H9 (cell line): ENCODE results near the gene NFS1. TPM values are rescaled to one million over a fixed set of nuclear protein-coding genes. Genes with fewer than 3 reads are reported as not detected.
A peak's percentile ranks its signal among the peaks of the same experiment; 100 is the strongest.

Source experiments
- DNase-seq: peaks from one replicate; pipeline ENCODE4 v3.0.0-alpha.2; 2017
- H2AFZ ChIP-seq: one replicate; pipeline ENCODE4 v1.6.1; 2013; ENCODE audit warnings: mild to moderate bottlenecking, low read length, control low read depth, moderate library complexity
- H2AK5ac ChIP-seq: 2 replicates; pipeline ENCODE4 v1.6.1; 2013; ENCODE audit warnings: low read length, control low read depth, mixed read lengths; ENCODE audit not compliant: insufficient read length
- H2BK120ac ChIP-seq: one replicate; pipeline ENCODE4 v1.6.1; 2013; ENCODE audit warnings: low read depth, mild to moderate bottlenecking, low read length, control low read depth, inconsistent platforms; ENCODE audit not compliant: poor library complexity, severe bottlenecking
- H2BK12ac ChIP-seq: 2 replicates; pipeline ENCODE4 v1.6.1; 2013; ENCODE audit warnings: low read length, control low read depth, mixed read lengths, low read depth; ENCODE audit not compliant: insufficient read length
- H2BK15ac ChIP-seq: 2 replicates; pipeline ENCODE4 v1.6.1; 2013; ENCODE audit warnings: low read depth, low read length, control low read depth
- H2BK20ac ChIP-seq: one replicate; pipeline ENCODE4 v1.6.1; 2013; ENCODE audit warnings: low read depth, mild to moderate bottlenecking, low read length, control low read depth, inconsistent platforms; ENCODE audit not compliant: poor library complexity, severe bottlenecking
- H2BK5ac ChIP-seq: 2 replicates; pipeline ENCODE4 v1.6.1; 2013; ENCODE audit warnings: low read length, control low read depth, mixed read lengths; ENCODE audit not compliant: insufficient read length
- H3K14ac ChIP-seq: 2 replicates; pipeline ENCODE4 v1.6.1; 2013; ENCODE audit warnings: low read length, control low read depth; ENCODE audit not compliant: insufficient read depth
- H3K18ac ChIP-seq: 2 replicates; pipeline ENCODE4 v1.6.1; 2013; ENCODE audit warnings: low read depth, mild to moderate bottlenecking, mixed read lengths, low read length, control low read depth; ENCODE audit not compliant: insufficient read length
- H3K23ac ChIP-seq: 2 replicates; pipeline ENCODE4 v1.6.1; 2013; ENCODE audit warnings: low read length, control low read depth, mixed read lengths, low read depth; ENCODE audit not compliant: insufficient read length
- H3K23me2 ChIP-seq: 2 replicates; pipeline ENCODE4 v1.6.1; 2013; ENCODE audit warnings: low read depth, mild to moderate bottlenecking, mixed read lengths, low read length, control low read depth; ENCODE audit not compliant: insufficient read length, poor library complexity, severe bottlenecking
- H3K27ac ChIP-seq: 2 replicates; pipeline ENCODE4 v1.5.1; 2013; ENCODE audit warnings: low read length, control low read depth, mixed read lengths, low read depth; ENCODE audit not compliant: insufficient read length
- H3K27me3 ChIP-seq: 2 replicates; pipeline ENCODE4 v1.6.1; 2013; ENCODE audit warnings: low read length, control low read depth, inconsistent platforms; ENCODE audit not compliant: insufficient read depth
- H3K4ac ChIP-seq: 2 replicates; pipeline ENCODE4 v1.6.1; 2013; ENCODE audit warnings: low read depth, mild to moderate bottlenecking, control low read depth, inconsistent platforms, low read length, moderate library complexity
- H3K4me1 ChIP-seq: 2 replicates; pipeline ENCODE4 v1.6.1; 2013; ENCODE audit warnings: low read length, control low read depth, inconsistent platforms; ENCODE audit not compliant: insufficient read depth
- H3K4me2 ChIP-seq: 2 replicates; pipeline ENCODE4 v1.6.1; 2013; ENCODE audit warnings: low read length, control low read depth, mixed read lengths; ENCODE audit not compliant: insufficient read length, insufficient read depth
- H3K56ac ChIP-seq: 2 replicates; pipeline ENCODE4 v1.6.1; 2013; ENCODE audit warnings: low read depth, mild to moderate bottlenecking, mixed read lengths, low read length, control low read depth; ENCODE audit not compliant: insufficient read length
- H3K79me1 ChIP-seq: 2 replicates; pipeline ENCODE4 v1.6.1; 2013; ENCODE audit warnings: low read depth, mild to moderate bottlenecking, moderate library complexity, low read length, control low read depth, inconsistent platforms; ENCODE audit not compliant: insufficient read depth, poor library complexity, severe bottlenecking
- H3K79me2 ChIP-seq: 2 replicates; pipeline ENCODE4 v1.6.1; 2013; ENCODE audit warnings: low read length, control low read depth, inconsistent platforms; ENCODE audit not compliant: insufficient read depth
- H3K9ac ChIP-seq: 2 replicates; pipeline ENCODE4 v1.6.1; 2013; ENCODE audit warnings: low read length, control low read depth, mixed read lengths; ENCODE audit not compliant: insufficient read length; ENCODE audit errors: extremely low read depth
- H3K9me3 ChIP-seq: one replicate; pipeline ENCODE4 v1.6.1; 2013; ENCODE audit warnings: low read depth, low read length, inconsistent platforms; ENCODE audit not compliant: control insufficient read depth
- H3T11ph ChIP-seq: one replicate; pipeline ENCODE4 v1.6.1; 2013; ENCODE audit warnings: mild to moderate bottlenecking, low read length, control low read depth, inconsistent platforms
- H4K20me1 ChIP-seq: one replicate; pipeline ENCODE4 v1.6.1; 2013; ENCODE audit not compliant: control insufficient read depth, insufficient read length, insufficient read depth
- H4K5ac ChIP-seq: 2 replicates; pipeline ENCODE4 v1.6.1; 2013; ENCODE audit warnings: low read depth, mild to moderate bottlenecking, mixed read lengths, low read length, control low read depth; ENCODE audit not compliant: insufficient read length
- H4K8ac ChIP-seq: replicated peaks from 2 replicates; pipeline ENCODE4 v1.6.1; 2013; ENCODE audit warnings: low read length, control low read depth, mixed read lengths, low read depth; ENCODE audit not compliant: insufficient read length
- H4K91ac ChIP-seq: 2 replicates; pipeline ENCODE4 v1.6.1; 2013; ENCODE audit warnings: low read depth, mild to moderate bottlenecking, moderate library complexity, mixed read lengths, low read length, control low read depth; ENCODE audit not compliant: insufficient read length
- H3K27ac Mint-ChIP-seq, 3 experiments: 2 replicates in 2 of 3; 3 replicates in 1 of 3; pipeline ENCODE4 v1.8.0; 2020 to 2021; ENCODE audit warnings: mixed read lengths in 3 of 3, mild to moderate bottlenecking in 1 of 3, moderate library complexity in 1 of 3
- H3K27me3 Mint-ChIP-seq: 2 replicates; pipeline ENCODE4 v1.8.0; 2021; ENCODE audit warnings: low read depth, mild to moderate bottlenecking, moderate library complexity, mixed read lengths
- H3K36me3 Mint-ChIP-seq, 3 experiments: 2 replicates in 2 of 3; 3 replicates in 1 of 3; pipeline ENCODE4 v1.8.0; 2020 to 2021; ENCODE audit warnings: low read depth in 3 of 3, mixed read lengths in 3 of 3; ENCODE audit not compliant: insufficient read depth in 1 of 3
- H3K4me1 Mint-ChIP-seq, 2 experiments: 2 replicates each; pipeline ENCODE4 v1.8.0; 2020; ENCODE audit warnings: mixed read lengths in 2 of 2
- H3K4me3 Mint-ChIP-seq, 2 experiments: 2 replicates in 1 of 2; 3 replicates in 1 of 2; pipeline ENCODE4 v1.8.0; 2020 to 2021; ENCODE audit warnings: mild to moderate bottlenecking in 2 of 2, mixed read lengths in 2 of 2, moderate library complexity in 1 of 2
- H3K9me3 Mint-ChIP-seq, 2 experiments: 2 replicates in 1 of 2; 3 replicates in 1 of 2; pipeline ENCODE4 v1.8.0; 2020; ENCODE audit warnings: mild to moderate bottlenecking in 2 of 2, mixed read lengths in 2 of 2, moderate library complexity in 1 of 2
- CTCF ChIP-seq: fragments of 200-600 bp; sonication (generic); conservative IDR thresholded peaks from 3 replicates; pipeline ENCODE4 v1.8.0; 2021; ENCODE audit warnings: antibody characterized with exemption, mild to moderate bottlenecking
- WGBS: extraction: QIAGEN DNeasy Blood & Tissue Kit; methylation state at CpG from one replicate; pipeline ENCODE4 v1.1.7; 2013; ENCODE audit warnings: missing lambda C conversion rate, low lambda C conversion rate, mixed read lengths; ENCODE audit not compliant: insufficient read length; ENCODE audit errors: extremely low coverage; 5-methylcytosine and 5-hydroxymethylcytosine counted together
- total RNA-seq: library from RNA; stranded (reverse); gene quantifications from 2 replicates; pipeline ENCODE4 v1.2.1, GENCODE V29; 2021

The NFS1 gene
- total RNA-seq, 1 experiment from 2014 or later: 26.6 TPM

DNA sequence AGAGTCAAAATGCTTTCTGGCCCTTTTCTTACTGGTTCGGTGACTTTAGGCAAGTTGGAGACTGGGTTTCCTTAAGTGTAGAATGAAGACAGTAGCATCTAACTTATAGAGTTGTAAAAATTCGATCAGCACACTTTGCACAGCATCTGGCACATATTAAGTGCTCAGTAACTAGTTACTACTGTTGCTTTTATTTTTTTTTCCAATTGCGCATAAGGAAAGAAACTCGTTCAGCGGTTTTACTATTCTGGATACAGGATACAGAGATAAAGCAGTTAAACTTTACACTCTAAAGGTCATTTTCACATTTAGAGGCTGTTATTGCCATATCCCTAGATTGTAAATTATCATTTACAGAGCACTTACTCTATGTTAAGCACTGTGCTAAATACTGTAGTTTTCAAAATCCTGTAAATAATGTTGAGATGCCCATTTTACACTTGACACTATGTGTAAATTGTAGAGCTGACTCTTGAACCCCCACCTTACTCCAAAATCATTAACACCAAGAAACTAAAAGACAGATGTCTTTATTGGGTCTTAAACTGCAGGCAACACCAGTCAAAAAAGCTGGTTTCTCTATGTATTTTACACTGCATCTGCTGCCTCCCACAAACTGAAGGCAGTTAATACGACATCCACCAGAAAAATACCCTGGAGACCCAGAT is 939 bp upstream of the NFS1 start:
- peaks cover 14 to 48% (median 34%) of the 10 kb centered on the region in 3 experiments; a peak in 6 of 7 replicates for H3K36me3 Mint-ChIP-seq
- peak overlapping the region; percentile 86 to 99 (median 97) for H3K27ac Mint-ChIP-seq
- Histone ChIP-seq H4K8ac (no peak overlapping the region), H2BK120ac (no peak overlapping the region), H3K14ac (no peak overlapping the region), H4K5ac (no peak overlapping the region), H2BK20ac (no peak overlapping the region), H2AK5ac (no peak overlapping the region), H3K4me1 (no peaks in the 10 kb centered on the region), H2BK15ac (no peak overlapping the region), H3K56ac (no peak overlapping the region), H3K27ac (no peak overlapping the region), H3K4me2 (peak overlapping the region; percentile 94), H2AFZ (no peak overlapping the region), H3K9ac (peak overlapping the region; percentile 87), H3K79me2 (no peaks in the 10 kb centered on the region), H2BK5ac (no peak overlapping the region), H3K9me3 (no peaks in the 10 kb centered on the region), H3K27me3 (no peaks in the 10 kb centered on the region), H2BK12ac (no peak overlapping the region), H3K23ac (no peak overlapping the region), H3K23me2 (peaks cover 8% of the 10 kb centered on the region), H3K79me1 (no peaks in the 10 kb centered on the region), H3T11ph (no peak overlapping the region), H3K4ac (no peak overlapping the region), H3K18ac (no peak overlapping the region), H4K91ac (no peak overlapping the region), H4K20me1 (no peaks in the 10 kb centered on the region)
- TF ChIP-seq CTCF: no peak
- WGBS: no CpG with 5 or more reads among the region's 6 CpGs
- no peaks in the 10 kb centered on the region for H3K9me3 Mint-ChIP-seq
- H3K4me3 Mint-ChIP-seq: peak overlapping the region; percentile 93 to 97
- no peak for DNase-seq
- peaks cover 2% of the 10 kb centered on the region; the same call in 1 of the 2 replicates for H3K27me3 Mint-ChIP-seq
- H3K4me1 Mint-ChIP-seq: peaks cover 17 to 18% of the 10 kb centered on the region in 2 experiments
